T-helper 2 cell (primary cell): ENCODE results near the gene PLEKHB2.
"Not testable (repeated sequence)": the region's sequence is repeated elsewhere in the genome, so short reads cannot be mapped to it uniquely, and the experiment has no call there.

Experiments
- DNase-seq, 5 experiments: peaks; one replicate each; pipeline versions ENCODE4 v3.0.0 to v3.0.0-alpha.2; 2012 to 2022

PLEKHB2 gene

DNA sequence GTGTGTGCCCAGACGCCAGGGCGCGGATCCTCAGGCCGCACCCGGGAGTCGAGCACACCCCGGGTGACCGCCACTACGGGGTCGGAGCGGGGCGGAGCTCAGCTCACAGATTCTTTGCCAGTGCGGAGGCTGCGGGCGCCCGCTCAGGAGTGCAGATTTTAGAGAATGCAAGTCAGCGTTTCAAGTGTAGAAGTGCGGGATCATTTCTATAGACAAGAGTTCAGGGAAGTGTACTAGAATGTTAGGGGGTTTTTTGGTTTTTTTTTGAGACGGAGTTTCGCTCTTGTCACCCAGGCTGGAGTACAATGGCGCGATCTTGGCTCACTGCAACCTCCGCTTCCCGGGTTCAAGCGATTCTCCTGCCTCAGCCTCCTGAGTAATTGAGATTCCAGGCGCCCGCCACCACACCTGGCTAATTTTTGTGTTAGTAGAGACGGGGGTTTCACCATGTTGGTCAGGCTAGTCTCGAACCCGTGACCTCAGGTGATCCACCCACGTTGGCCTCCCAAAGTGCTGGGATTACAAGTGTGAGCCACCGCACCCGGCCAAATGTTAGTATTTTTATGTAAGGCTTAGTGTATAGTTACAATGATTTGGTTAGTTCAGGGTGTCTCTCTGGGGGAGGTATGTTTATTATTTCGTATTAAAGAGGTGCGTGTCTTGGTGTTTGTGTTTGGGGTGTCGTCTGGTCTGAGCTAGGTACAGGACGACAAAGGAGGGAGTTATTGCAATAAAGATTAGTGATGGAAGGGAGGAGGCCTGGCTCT is 11.3 kb upstream of the PLEKHB2 start:
- DNase-seq, result peak in 3 of 5 experiments; percentile 29 to 67 (median 46)

DNA sequence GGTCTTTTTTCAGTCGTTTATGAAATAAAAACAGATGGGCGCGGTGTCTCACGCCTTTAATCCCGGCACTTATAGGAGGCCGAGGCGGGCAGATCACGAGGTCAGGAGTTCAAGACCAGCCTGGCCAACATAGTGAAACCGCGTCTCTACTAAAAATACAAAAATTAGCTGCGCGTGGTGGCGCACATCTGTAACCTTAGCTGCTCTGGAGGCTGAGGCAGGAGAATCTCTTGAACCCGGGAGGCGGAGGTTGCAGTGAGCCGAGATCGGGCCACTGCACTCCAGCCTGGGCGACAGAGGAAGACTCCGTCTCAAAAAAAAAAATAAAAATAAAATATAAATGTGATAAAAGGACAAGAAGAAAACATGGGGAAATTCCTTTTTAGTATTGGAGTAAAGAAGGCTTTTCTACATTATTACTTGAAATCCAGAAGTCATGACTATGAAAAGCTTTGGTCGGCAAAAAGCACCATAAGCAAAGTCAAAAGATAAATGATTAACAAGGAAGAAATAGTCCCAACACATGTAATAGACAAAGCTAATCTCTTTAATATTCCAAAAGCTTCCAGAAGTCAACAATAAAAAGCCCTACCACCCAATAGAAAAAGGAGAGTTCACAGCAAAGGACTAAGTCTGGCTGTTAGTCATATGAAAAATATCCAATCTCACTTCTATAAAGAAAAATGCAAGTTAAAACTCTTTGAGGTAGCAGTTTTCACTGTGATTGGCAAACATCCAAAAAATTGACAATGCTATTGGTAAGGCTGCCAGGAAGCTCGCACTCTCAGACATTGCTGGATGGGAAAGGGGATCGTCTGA is 10.5 kb upstream of the PLEKHB2 start:
- no peak for DNase-seq

DNA sequence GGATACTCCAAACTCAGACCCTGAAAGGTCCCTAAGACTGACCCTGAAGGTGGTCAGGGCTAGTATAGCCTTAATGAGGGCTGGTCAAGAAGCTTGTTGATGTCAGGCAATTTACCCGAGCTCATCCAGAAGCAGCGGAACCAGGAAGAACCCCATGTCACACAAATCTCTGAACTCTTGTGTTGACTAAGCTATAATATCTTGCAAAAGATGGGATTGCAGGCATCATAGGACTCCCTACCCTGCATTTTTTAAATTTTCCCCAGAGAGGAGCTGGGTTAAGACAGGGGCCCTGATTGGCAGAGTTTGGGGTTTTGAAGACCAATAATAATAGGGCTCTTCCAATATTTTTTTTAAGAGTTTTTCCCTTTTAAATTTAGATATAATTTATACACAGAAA is 2.0 kb upstream of the PLEKHB2 start:
- DNase-seq, result no peak

DNA sequence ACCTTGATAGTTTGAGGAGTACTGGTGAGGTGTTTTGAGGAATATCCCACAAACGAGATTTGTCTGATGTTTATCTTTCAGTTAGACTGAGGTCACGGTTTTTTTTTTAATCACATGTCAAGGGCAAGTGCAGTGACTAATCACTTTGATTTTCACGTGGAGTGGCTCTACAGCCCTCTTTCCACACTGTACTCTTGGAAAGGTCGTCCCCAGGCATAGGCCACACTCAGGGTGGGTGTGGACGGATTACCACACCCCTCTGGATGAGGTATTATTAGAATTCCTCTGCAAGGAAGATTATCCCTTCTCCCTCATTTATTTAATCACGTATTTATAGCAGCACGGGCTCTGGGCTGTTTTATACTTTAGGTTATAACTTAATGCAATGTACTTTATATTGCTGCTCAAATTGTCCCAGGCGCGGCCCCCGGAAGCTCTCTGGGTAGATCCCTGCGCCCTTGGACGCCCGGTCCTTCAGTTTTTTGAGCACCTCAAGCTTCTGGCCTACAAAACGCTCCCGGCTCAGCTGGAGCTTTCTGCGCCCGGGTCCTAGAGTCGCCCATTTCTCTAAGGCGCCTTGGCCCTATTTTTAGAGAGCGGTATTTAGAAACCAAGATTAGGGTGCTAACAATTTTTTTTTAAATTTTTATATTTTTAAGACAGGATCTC is 515 bp upstream of the PLEKHB2 start:
- peak in 4 of 5 experiments; percentile 16 to 78 (median 57) for DNase-seq

DNA sequence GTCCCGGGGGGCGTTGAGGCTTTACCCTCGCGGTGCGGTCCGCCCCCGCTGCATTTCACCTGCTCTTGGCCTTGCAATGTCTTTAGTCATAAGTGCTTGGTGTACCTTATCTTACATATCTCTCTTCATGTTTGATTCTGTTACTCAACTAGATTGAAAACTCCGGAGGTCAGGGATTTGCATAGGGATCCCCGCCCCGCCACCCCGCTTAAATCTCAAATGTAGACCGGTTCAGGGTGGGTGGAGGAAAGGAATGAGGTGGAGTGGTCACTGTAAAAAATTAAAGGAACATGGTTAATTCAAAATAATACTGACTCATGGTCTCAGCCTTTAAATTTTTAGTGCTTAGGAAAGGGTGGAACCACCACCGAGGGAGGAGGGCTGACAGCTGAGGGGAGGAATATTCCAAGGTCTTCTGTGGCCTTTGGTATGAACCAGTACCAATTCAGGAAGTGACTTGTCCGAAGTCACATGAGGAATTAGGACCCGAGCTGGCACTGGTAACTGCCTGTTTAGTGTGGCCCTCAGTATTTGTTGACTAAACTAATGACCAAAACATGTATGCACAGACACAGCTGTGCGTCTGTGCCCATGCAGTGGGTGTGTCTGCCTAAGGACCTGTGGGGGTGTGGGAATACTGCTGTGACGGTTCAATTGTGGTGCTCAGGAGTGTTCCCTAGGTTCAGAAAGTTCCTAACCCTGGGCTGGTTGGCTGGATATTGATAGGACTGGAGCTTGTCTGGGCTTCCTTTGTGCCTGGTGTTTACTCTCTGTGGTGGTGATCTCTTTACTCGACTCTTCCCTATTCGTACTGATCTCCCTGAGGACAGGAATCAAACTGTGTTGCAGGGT is 1.0 kb downstream of the PLEKHB2 start:
- DNase-seq, result peak in 4 of 5 experiments; percentile 4 to 36 (median 22)

DNA sequence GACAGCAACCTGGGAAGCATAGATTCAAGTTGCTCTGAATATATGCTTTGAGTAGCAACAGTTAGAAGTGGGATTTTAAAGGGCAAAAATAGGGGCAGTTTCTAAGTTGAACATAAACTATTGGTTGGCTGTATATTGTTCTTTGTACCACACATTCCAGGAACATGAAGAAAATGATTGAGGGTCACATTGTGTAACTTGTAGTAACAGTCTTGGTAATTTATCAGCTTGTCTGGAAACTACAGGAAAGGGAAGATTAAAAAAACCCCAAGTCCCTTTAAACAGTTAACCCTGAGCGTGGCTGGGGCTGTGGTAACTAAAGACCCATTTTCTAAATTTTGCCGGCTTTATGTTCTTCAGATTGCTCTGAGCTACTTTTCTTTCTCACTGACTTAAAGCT is 7.4 kb downstream of the PLEKHB2 start:
- no peak for DNase-seq

DNA sequence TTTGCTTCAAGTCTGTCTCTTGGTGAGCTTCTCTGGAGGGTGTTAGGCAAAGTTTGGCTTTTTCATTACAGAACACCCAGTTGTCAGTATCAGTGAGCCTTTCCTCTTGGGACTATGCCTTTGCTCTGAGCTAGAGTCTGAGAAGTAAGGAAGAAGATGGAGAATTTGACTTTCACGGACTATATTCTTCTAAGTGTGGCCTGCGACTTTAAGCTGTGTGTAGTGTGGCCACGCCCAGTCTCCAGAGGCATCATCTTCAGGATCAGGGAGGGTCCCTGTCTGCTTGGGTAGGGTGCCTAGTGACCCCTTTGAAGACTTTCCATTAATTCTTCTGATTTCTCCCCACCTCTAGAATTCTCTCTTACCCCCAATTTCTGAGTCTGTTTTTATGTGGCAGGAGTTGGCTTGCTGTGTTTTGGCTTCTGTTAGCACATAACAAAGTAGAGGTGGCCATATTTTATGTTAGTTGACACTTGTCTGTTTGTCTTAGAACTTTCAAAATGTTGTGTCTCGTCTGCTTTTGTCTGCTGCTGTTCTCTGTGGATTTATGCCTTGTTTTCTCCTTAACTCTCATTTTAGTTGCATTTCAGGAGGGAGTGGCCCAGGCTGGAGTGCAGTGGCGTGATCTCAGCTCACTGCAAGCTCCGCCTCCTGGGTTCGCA is 8.6 kb downstream of the PLEKHB2 start:
- DNase-seq, result no peak

DNA sequence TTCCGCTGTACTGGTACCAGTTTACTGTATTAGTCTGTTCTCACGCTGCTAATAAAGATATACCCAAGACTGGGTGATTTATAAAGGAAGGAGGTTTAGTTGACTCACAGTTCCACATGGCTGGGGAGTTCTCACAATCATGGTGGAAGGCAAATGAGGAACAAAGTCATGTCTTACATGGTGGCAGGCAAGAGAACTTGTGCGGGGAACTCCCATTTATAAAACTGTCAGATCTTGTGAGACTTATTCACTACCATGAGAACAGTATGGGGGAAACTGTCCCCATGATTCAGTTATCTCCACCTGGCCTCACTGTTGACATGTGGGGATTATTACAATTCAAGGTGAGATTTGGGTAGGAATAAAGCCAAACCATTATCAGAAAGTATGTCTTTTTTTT is 9.8 kb downstream of the PLEKHB2 start:
- not testable (repeated sequence) for DNase-seq

DNA sequence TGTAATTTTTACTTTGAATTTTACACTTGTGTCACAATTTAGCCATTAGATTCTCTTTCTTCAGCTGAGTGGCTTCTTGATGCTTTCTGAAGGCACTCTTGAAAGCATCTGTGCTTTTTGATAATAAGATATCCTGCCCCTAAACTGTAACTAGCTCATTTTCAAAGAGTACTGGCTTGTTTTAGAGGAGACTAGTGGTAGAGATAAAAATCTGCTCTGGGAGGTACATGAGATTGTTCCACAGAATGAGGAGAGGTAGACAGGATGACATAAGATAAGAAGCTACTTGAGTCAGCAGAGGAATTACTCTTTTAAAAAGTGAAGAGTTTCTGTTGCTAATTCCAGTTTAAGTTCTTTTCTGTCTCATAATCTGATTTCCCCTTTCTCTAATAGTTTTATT is 10.6 kb downstream of the PLEKHB2 start:
- peak in 1 of 5 experiments; percentile 78 for DNase-seq

DNA sequence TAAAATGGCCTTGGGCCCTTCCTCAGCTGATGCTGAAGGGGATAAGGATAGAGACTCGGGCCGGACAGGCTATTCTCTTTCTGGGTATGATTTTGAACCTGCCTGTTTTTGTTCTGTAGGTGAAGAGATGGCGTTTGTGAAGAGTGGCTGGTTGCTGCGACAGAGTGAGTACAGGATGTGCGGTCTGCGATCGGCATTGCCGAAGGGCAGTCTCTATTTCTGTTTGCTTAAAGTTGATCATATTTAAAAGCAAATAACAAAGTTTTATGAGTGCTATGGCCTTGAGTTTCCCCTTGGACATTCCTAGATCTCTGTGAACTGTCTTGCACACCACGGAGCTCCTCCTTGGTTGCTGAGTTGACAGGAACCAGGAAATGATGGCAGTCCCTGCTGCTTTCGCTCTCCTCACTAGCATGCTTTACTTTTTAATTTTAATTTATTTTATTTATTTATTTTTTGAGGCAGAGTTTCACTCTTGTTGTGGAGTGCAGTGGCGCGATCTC is 15.7 kb downstream of the PLEKHB2 start:
- DNase-seq, result no peak

DNA sequence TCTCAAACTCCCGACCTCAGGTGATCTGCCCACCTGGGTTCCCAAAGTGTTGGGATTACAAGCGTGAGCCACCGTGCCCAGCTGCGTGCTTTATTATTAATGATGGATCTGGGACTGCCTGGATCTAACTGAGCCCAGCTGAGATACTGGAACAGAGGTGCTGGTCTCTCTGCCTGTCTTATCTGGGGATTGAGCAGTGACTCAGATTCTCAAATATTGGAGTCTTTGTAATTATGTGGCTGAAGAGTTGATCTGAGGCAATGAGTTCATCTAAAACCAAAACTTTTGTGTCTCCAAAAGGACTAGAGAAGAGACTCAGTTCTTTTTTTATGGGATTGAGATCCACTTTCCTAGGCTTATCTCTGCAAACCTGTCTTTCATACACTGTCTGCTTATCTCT is 16.3 kb downstream of the PLEKHB2 start:
- no peak for DNase-seq

DNA sequence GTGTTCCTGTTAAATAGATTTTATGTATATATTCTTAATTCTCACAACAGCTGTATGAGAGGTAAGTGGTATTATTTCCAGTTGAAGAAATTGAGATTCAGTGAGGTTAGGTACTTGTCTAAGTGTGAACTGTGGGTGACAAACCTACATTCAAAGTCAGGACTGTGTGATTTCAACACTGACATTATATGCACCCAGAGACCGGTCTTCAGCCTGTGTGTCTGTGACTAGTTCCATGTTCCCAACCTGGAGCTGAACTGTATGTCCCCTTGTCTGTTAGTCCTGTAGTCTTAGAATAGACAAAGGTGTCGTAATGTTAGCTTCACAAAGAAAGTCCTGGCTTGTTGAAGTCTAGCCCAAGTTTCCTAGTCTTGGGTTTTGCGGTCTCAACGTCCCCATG is 17.4 kb downstream of the PLEKHB2 start:
- no peak for DNase-seq

DNA sequence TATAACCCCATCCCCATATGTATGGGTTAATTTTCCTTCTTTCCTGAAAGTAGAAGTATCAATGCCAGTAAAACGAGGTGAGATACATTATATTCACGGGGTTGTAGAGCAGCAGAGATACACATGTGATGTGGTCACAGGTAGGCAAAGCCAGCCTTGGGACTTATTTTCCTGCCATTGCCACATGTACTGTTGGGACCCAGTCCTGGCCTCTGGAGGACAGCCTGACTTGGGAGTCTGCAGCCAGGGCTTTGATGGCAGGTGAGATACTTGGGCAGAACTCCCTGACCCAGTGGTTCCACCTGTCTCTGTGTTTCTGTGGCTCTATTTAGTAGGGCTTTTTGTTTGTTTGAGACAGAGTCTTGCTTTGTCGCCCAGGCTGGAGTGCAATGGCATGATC is 18.1 kb downstream of the PLEKHB2 start:
- DNase-seq, result no peak

DNA sequence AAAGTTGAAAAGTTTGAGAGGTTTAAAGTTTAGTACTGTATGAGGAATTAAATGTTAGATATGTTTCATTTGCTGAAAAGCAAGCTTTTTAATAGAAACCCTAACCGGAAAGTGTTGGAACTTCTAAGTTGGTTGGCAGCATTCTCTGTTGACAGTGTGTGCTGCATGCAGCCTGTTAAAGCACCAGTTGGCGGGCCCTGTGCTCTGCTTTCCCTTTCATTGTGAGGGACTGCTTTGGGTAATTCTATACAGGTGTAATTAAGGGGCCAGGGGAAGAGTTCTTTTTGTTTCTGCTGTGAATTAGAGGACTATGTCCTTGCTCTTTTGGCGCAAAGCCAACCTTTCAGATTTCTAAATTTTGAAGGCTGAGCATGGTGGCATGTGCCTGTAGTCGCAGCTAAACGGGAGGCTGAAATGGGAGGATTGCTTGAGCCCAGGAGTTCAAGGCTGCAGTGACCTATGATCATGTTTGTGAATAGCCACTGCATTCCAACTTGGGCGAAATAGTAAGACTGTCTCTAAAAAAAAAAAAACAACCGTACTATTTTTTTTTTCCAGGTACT is 20.1 kb downstream of the PLEKHB2 start:
- DNase-seq, result no peak

DNA sequence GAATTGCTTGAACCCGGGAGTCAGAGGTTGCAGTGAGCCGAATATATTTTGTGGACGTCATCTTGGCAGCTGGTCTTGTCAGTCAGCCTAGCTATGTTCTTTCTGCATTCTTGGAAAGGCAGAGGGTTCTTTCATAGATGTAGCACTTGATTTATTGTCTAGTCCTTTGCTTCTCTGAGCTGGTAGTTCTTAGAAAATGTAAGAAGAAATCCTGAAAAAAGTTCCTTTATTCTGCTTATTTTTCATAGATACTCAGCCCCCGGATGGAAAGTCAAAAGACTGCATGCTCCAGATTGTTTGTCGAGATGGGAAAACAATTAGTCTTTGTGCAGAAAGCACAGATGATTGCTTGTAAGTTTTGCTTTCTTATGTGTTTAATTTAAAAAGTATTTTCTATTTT is 21.3 kb downstream of the PLEKHB2 start:
- DNase-seq, result no peak

DNA sequence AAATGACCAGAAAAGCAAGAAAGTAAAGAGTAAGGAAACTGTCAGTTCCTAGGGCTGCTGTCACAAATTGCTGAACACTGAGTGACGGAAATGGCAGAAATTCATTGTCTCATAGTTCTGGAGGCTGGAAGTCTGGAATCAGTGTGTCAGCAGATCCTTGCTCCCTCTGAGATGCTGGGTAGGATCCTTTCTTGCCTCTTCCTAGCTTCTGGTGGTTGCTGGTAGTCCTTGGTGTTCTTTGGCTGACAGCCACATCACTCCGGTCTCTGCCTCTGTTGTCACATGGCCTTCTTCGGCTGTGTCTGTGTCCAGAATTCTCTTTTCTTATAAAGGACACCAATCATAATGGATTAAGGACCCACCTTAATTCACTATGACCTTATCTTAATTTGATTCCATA is 21.9 kb downstream of the PLEKHB2 start:
- no peak for DNase-seq

DNA sequence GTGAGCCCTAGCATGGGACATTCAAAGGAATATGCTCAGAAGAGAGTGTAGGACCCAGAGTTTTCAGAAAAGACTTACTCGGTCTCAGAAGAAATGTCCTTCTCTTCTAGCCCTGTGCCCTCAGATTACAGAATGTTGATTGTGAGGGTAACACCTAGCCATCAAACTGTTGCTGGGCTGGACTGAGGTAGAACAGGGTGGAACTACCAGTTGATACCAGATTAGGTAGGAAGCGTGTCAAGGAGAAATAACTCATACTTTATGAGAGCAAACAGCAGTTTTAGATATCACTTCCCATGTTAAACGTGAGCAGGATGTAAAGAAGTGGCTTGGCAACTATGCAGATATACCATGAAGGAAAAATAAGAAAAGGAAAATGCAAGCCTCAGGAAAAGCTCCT is 22.8 kb downstream of the PLEKHB2 start:
- no peak for DNase-seq

DNA sequence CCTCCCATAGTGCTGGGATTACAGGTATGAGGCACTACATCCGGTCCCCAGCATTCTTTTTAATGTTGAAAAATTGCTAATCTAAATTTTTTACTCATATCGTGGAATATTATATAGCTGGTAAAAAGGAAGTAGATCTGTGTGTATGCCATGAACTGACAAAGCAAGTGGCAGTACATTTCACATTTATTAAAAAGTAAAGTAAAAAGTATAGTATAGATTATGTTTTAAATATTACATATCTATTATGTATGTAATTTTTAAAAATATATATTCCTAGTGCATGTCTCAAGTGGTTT is 25.1 kb downstream of the PLEKHB2 start:
- DNase-seq, result no peak

DNA sequence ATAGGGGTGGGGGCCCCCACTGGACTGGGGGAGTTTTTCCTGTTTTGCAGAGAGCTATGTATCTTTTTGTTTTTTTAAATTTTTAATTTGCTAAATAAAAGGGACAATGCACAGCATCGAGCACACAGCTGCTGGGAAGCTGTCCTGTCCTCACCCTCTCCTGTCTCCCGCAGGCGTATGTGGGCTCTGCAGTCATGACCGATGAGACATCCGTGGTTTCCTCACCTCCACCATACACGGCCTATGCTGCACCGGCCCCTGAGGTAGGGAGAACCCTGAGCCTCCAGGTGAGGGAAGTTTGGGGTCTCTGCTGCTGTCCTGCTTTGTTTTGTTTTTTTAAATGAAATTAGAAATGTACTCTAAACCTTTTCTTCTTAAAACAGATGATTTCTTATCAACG is 27.6 kb downstream of the PLEKHB2 start:
- no peak for DNase-seq

DNA sequence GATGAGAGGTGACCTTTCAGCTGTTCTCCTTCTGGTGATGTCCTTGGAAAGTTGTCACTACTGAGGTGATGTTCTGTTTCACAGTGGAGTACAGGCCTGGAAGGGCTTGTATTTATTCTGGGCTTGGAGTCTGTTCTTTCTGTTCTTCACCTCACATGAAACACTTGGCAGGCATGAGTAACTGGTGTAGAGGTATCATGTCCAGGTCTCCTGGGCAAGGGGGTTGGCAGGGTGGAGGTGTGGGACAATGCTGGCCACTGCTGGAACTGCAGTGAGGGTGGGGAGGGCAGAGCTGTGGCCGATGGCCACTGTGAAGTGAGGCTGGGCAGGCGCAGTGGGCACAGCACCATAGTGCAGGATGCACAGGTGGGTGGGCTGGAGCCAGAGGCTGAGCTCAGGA is 35.4 kb downstream of the PLEKHB2 start:
- no peak for DNase-seq

DNA sequence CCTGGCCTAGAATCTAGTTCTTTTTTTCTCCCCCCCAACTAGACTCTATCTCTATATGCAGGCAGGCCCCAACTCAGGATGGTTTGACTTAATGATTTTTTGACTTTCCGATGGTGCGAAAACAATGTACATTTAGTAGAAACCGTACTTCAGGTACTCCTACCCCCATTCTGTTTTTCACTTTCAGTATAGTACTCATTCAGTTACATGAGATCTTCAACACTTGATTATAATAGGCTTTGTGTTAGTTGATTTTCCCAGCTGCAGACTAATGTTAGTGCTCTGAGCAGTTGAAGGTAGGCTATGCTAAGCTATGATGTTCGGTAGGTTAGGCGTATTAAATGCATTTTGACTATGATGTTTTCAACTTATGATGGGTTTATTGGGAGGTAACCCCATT is 37.7 kb downstream of the PLEKHB2 start:
- DNase-seq, result peak in 1 of 5 experiments; percentile 26

DNA sequence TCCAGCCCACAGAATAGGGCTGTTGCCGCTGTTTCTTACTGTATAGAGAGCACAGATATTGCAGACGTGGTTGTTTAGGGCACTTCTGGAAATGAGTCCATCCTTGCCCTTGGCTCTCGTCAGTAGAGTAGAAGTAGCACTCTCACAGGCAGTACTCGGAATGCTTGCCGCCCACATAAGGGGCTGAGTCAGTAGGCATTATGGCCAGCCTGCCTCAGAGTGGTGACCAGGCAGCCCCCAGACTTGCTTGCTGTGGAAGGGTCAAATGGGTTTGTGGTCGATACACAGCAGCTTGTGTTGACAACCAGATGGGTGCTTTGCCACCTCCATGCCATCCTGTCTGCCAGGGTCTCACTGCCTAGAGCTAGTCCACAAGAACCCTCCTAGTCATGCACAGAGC is 38.7 kb downstream of the PLEKHB2 start:
- no peak for DNase-seq
